Neural progenitor cell (in vitro differentiated cells): ENCODE data around the gene BCS1L.

Experiments
- CTCF ChIP-seq: fragments of 200-600 bp; sonication (generic); IDR thresholded peaks from 2 replicates; pipeline ENCODE4 v1.5.1; 2017; ENCODE audit warnings: antibody characterized with exemption, mild to moderate bottlenecking
- EZH2 ChIP-seq: fragments of 200-600 bp; sonication (generic); IDR thresholded peaks from 2 replicates; pipeline ENCODE4 v1.6.1; 2017; ENCODE audit warnings: antibody characterized with exemption, mild to moderate bottlenecking, moderate library complexity
- EZH2phosphoT487 ChIP-seq: fragments of 200-600 bp; sonication (generic); IDR thresholded peaks from 2 replicates; pipeline ENCODE4 v1.6.1; 2017; ENCODE audit warnings: antibody characterized with exemption

GRCh38 chr2:218703341-218703740 lies 43.9 kb downstream of the BCS1L start:
- TF ChIP-seq CTCF (no peak), EZH2 (no peak), EZH2phosphoT487 (no peak)
